IMR-90 (cell line): ENCODE measurements around the gene MSH5.
A peak's percentile ranks its signal among the peaks of the same experiment; 100 is the strongest.

Source experiments
- POLR2A ChIP-seq: IDR thresholded peaks from 2 replicates; pipeline ENCODE4 v1.6.1; 2012; ENCODE audit warnings: mild to moderate bottlenecking, low read depth, low read length
- RCOR1 ChIP-seq: IDR thresholded peaks from 2 replicates; pipeline ENCODE4 v1.6.1; 2012; ENCODE audit warnings: mild to moderate bottlenecking, low read length, improper control_type of control experiment; ENCODE audit not compliant: insufficient replicate concordance
- RFX5 ChIP-seq: IDR thresholded peaks from 2 replicates; pipeline ENCODE4 v1.8.0; 2012; ENCODE audit warnings: low read depth, mild to moderate bottlenecking, low read length, moderate library complexity
- SMC3 ChIP-seq: fragments of 150-350 bp; IDR thresholded peaks from 2 replicates; pipeline ENCODE4 v1.6.1; 2016; ENCODE audit warnings: low read depth, mild to moderate bottlenecking, antibody characterized with exemption, low read length, moderate library complexity
- USF2 ChIP-seq: fragments of 150-350 bp; IDR thresholded peaks from 2 replicates; pipeline ENCODE4 v1.6.1; 2017; ENCODE audit warnings: mild to moderate bottlenecking, antibody characterized with exemption, low read length, low read depth
- TF ChIP-seq, protein P1 (sequence below): conservative IDR thresholded peaks from 2 replicates; pipeline ENCODE4 v1.5.1; 2012; ENCODE audit warnings: mild to moderate bottlenecking, low read depth, low read length, improper control_type of control experiment

DNA sequence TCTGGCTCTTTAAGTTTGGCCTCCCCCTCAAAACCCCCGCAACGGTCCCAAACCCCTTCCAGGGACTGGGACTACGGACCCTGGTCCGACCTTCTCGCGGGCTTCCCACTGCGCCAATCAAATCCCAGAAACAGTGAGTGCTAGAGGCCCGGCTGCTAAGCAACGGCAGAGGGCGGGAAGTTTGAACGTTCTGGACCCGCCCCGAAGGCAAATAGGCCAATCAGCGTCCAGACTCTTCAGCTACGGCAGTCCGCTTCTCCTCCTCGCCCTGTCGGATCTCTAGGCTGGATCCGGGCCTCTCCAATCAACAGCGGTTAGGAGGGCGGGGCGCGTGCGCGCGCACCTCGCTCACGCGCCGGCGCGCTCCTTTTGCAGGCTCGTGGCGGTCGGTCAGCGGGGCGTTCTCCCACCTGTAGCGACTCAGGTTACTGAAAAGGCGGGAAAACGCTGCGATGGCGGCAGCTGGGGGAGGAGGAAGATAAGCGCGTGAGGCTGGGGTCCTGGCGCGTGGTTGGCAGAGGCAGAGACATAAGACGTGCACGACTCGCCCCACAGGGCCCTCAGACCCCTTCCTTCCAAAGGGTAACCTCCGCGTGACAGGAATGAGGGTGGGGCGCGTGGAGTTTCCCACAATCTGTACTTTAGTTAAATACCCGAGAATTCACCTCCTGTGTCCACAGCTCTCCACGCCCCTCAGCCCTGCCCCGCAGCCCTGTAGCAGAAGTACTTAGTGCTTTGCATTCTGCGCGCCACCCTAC lies at the start of gene MSH5:
- TF ChIP-seq, protein P1, sequence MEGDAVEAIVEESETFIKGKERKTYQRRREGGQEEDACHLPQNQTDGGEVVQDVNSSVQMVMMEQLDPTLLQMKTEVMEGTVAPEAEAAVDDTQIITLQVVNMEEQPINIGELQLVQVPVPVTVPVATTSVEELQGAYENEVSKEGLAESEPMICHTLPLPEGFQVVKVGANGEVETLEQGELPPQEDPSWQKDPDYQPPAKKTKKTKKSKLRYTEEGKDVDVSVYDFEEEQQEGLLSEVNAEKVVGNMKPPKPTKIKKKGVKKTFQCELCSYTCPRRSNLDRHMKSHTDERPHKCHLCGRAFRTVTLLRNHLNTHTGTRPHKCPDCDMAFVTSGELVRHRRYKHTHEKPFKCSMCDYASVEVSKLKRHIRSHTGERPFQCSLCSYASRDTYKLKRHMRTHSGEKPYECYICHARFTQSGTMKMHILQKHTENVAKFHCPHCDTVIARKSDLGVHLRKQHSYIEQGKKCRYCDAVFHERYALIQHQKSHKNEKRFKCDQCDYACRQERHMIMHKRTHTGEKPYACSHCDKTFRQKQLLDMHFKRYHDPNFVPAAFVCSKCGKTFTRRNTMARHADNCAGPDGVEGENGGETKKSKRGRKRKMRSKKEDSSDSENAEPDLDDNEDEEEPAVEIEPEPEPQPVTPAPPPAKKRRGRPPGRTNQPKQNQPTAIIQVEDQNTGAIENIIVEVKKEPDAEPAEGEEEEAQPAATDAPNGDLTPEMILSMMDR: no peak
- peak; percentile 43 for TF ChIP-seq USF2
- no peak for TF ChIP-seq RCOR1
- TF ChIP-seq SMC3: no peak
- TF ChIP-seq RFX5: no peak
- TF ChIP-seq POLR2A: no peak
